Right hindlimb (tissue), 1 donor: ENCODE measurements around the gene ADAMTS2.
A peak's percentile ranks its signal among the peaks of the same experiment; 100 is the strongest.

Source experiments
- DNase-seq: peaks from one replicate; pipeline ENCODE4 v3.0.0-alpha.2; 2018

ADAMTS2 gene

GRCh38 chr5:179131886-179132585 lies 213.2 kb downstream of the ADAMTS2 start:
- DNase-seq: peak; percentile 24

- DNase-seq: peak; percentile 4
These were observed 213.9 kb downstream of the ADAMTS2 start for GRCh38 chr5:179131321-179131835.

- peak; percentile 9 for DNase-seq
These were observed 215.1 kb downstream of the ADAMTS2 start for GRCh38 chr5:179130101-179130681.

GRCh38 chr5:179129607-179130071 lies 215.6 kb downstream of the ADAMTS2 start:
- DNase-seq: peak; percentile 24

- DNase-seq: peak; percentile 10
These were observed 216.3 kb downstream of the ADAMTS2 start for GRCh38 chr5:179128976-179129375.

GRCh38 chr5:179128041-179128365 lies 217.3 kb downstream of the ADAMTS2 start:
- DNase-seq: no peak

GRCh38 chr5:179127136-179128040 lies 217.9 kb downstream of the ADAMTS2 start:
- DNase-seq: peak; percentile 16

- peak; percentile 5 for DNase-seq
These were observed 218.7 kb downstream of the ADAMTS2 start for GRCh38 chr5:179126506-179126991.

- DNase-seq: peak; percentile 6
These were observed 219.3 kb downstream of the ADAMTS2 start for GRCh38 chr5:179125789-179126505.

GRCh38 chr5:179124853-179125788 lies 220.1 kb downstream of the ADAMTS2 start:
- peak; percentile 10 for DNase-seq

GRCh38 chr5:179124273-179124852 lies 220.9 kb downstream of the ADAMTS2 start:
- peak; percentile 10 for DNase-seq

- peak; percentile 7 for DNase-seq
These were observed 221.6 kb downstream of the ADAMTS2 start for GRCh38 chr5:179123491-179124272.

GRCh38 chr5:179123109-179123426 lies 222.2 kb downstream of the ADAMTS2 start:
- DNase-seq: no peak

- peak; percentile 10 for DNase-seq
These were observed 222.7 kb downstream of the ADAMTS2 start for GRCh38 chr5:179122411-179123108.

GRCh38 chr5:179121667-179122111 lies 223.6 kb downstream of the ADAMTS2 start:
- peak; percentile 13 for DNase-seq

- peak; percentile 12 for DNase-seq
These were observed 224.2 kb downstream of the ADAMTS2 start for GRCh38 chr5:179120951-179121666.

GRCh38 chr5:179120421-179120861 lies 224.8 kb downstream of the ADAMTS2 start:
- peak; percentile 4 for DNase-seq

GRCh38 chr5:179119415-179120170 lies 225.7 kb downstream of the ADAMTS2 start:
- DNase-seq: peak; percentile 9
